SK-N-SH (cell line): Measurements from ENCODE around the gene LANCL2. TPM values are rescaled to one million over a fixed set of nuclear protein-coding genes. Genes with fewer than 3 reads are reported as not detected.

Experiments used
- CTCF ChIA-PET: fragments of 300-600, 350-600 bp; formaldehyde crosslinking; extraction: SDS; loops from one replicate; lab custom pipeline; 2021; lab: Yijun Ruan, JAX
- POLR2A ChIA-PET: fragments of 350-600 bp; sonication (Branson Sonifier 250); formaldehyde crosslinking; extraction: SDS; loops from one replicate; lab custom pipeline; 2020; ENCODE audit warnings: antibody characterized with exemption, inconsistent platforms; lab: Yijun Ruan, JAX
- DNase-seq: peaks from one replicate; pipeline ENCODE4 v3.0.0; 2012
- H2AFZ ChIP-seq: fragments of 200-600 bp; sonication (generic); 2 replicates; pipeline ENCODE4 v1.8.1; 2016; ENCODE audit warnings: antibody characterized with exemption, mild to moderate bottlenecking, low read depth
- H3F3A ChIP-seq: fragments of 200-600 bp; sonication (generic); replicated peaks from 2 replicates; pipeline ENCODE3; 2016; ENCODE audit warnings: antibody characterized with exemption, mild to moderate bottlenecking; ENCODE audit not compliant: insufficient read depth
- H3K27ac ChIP-seq, 2 experiments: fragments of 200-500 bp in 1 of 2; fragments of 200-600 bp in 1 of 2; sonication (Bioruptor generic) in 1 of 2; sonication (generic), shearing (Covaris generic) in 1 of 2; 2 replicates each; pipeline versions ENCODE4 v1.5.1 to v1.6.1; 2014 to 2016; ENCODE audit warnings: low read depth in 2 of 2, inconsistent platforms in 1 of 2, low read length in 1 of 2, mild to moderate bottlenecking in 1 of 2, mixed read lengths in 1 of 2
- H3K27me3 ChIP-seq: fragments of 200-600 bp; sonication (generic), shearing (Covaris generic); 2 replicates; pipeline ENCODE4 v1.6.1; 2016; ENCODE audit warnings: mixed run types; ENCODE audit not compliant: insufficient read depth
- H3K36me3 ChIP-seq, 2 experiments: fragments of 200-500 bp in 1 of 2; fragments of 200-600 bp in 1 of 2; sonication (Bioruptor generic) in 1 of 2; sonication (generic) in 1 of 2; replicated peaks in 1 of 2; 2 replicates each; pipeline versions ENCODE3 to v1.5.1; 2014 to 2016; ENCODE audit warnings: low read length in 1 of 2, mild to moderate bottlenecking in 1 of 2; ENCODE audit not compliant: insufficient read depth in 2 of 2, control insufficient read depth in 1 of 2
- H3K4me1 ChIP-seq, 2 experiments: fragments of 200-500 bp in 1 of 2; fragments of 200-600 bp in 1 of 2; sonication (Bioruptor generic) in 1 of 2; sonication (generic), shearing (Covaris generic) in 1 of 2; 2 replicates each; pipeline versions ENCODE4 v1.5.1 to v1.6.1; 2014 to 2016; ENCODE audit warnings: low read depth in 1 of 2, low read length in 1 of 2, mixed run types in 1 of 2; ENCODE audit not compliant: insufficient read depth in 2 of 2, control insufficient read depth in 1 of 2
- H3K4me2 ChIP-seq: fragments of 200-600 bp; sonication (generic), shearing (Covaris generic); 2 replicates; pipeline ENCODE4 v1.6.1; 2017; ENCODE audit warnings: mixed run types
- H3K4me3 ChIP-seq, 2 experiments: fragments of 200-500 bp in 1 of 2; fragments of 200-600 bp in 1 of 2; sonication (Bioruptor generic) in 1 of 2; sonication (generic), shearing (Covaris generic) in 1 of 2; 2 replicates each; pipeline versions ENCODE4 v1.5.1 to v1.8.1; 2014 to 2016; ENCODE audit warnings: low read depth in 2 of 2, inconsistent platforms in 1 of 2, low read length in 1 of 2, mild to moderate bottlenecking in 1 of 2, mixed read lengths in 1 of 2, moderate library complexity in 1 of 2
- H3K79me2 ChIP-seq: fragments of 200-600 bp; sonication (generic); 2 replicates; pipeline ENCODE4 v1.8.1; 2017; ENCODE audit warnings: mild to moderate bottlenecking; ENCODE audit not compliant: insufficient read depth
- H3K9ac ChIP-seq: fragments of 200-600 bp; sonication (generic); 2 replicates; pipeline ENCODE4 v1.6.1; 2017; ENCODE audit warnings: mixed run types
- H3K9me2 ChIP-seq: fragments of 200-600 bp; sonication (generic); 2 replicates; pipeline ENCODE4 v1.6.1; 2017; ENCODE audit warnings: mixed run types
- H3K9me3 ChIP-seq: fragments of 200-600 bp; sonication (generic); 2 replicates; pipeline ENCODE4 v1.6.1; 2017; ENCODE audit warnings: mixed run types, mild to moderate bottlenecking, moderate library complexity
- H4K20me1 ChIP-seq: fragments of 200-600 bp; sonication (generic); 2 replicates; pipeline ENCODE4 v1.6.1; 2017; ENCODE audit warnings: mild to moderate bottlenecking, mixed run types; ENCODE audit not compliant: insufficient read depth
- ELF1 ChIP-seq: IDR thresholded peaks from 2 replicates; pipeline ENCODE4 v1.4.0; 2012
- EP300 ChIP-seq, 2 experiments: IDR thresholded peaks; 2 replicates each; pipeline versions ENCODE4 v1.4.0 to v1.6.1; 2012; ENCODE audit warnings: borderline replicate concordance in 1 of 2, low read depth in 1 of 2, low read length in 1 of 2
- FOXJ3 ChIP-seq: sonication (generic); formaldehyde crosslinking; IDR thresholded peaks from 2 replicates; pipeline ENCODE4 v1.5.1; 2020; ENCODE audit warnings: mild to moderate bottlenecking, missing genetic modification reagents
- FOXM1 ChIP-seq: IDR thresholded peaks from 2 replicates; pipeline ENCODE4 v1.4.0; 2012; ENCODE audit warnings: low read depth, mild to moderate bottlenecking
- GATA2 ChIP-seq: sonication (generic); formaldehyde crosslinking; IDR thresholded peaks from 2 replicates; pipeline ENCODE4 v1.5.0; 2020; ENCODE audit warnings: mild to moderate bottlenecking, missing genetic modification reagents
- IRF3 ChIP-seq: fragments of 150-350 bp; IDR thresholded peaks from 2 replicates; pipeline ENCODE4 v1.6.1; 2016; ENCODE audit warnings: mild to moderate bottlenecking, low read depth, low read length
- JUND ChIP-seq: IDR thresholded peaks from 2 replicates; pipeline ENCODE4 v1.4.0; 2012
- NFIC ChIP-seq: IDR thresholded peaks from 2 replicates; pipeline ENCODE4 v1.4.0; 2012; ENCODE audit warnings: borderline replicate concordance
- NRF1 ChIP-seq: IDR thresholded peaks from 2 replicates; pipeline ENCODE4 v1.6.1; 2012; ENCODE audit warnings: low read depth, mild to moderate bottlenecking, low read length
- PBX3 ChIP-seq: IDR thresholded peaks from 2 replicates; pipeline ENCODE4; 2012
- POLR2AphosphoS5 ChIP-seq: IDR thresholded peaks from 2 replicates; pipeline ENCODE4 v1.6.1; 2012; ENCODE audit warnings: low read depth, low read length
- RCOR1 ChIP-seq: fragments of 150-350 bp; IDR thresholded peaks from 2 replicates; pipeline ENCODE4 v1.6.1; 2017; ENCODE audit warnings: antibody characterized with exemption, low read length
- REST ChIP-seq: IDR thresholded peaks from 2 replicates; pipeline ENCODE4 v1.6.1; 2012; ENCODE audit warnings: mild to moderate bottlenecking, low read depth, low read length, moderate library complexity
- RFX5 ChIP-seq: IDR thresholded peaks from 2 replicates; pipeline ENCODE4 v1.6.1; 2012; ENCODE audit warnings: mild to moderate bottlenecking, improper control_type of control experiment, low read length
- RXRA ChIP-seq: IDR thresholded peaks from 2 replicates; pipeline ENCODE4 v1.4.0; 2012; ENCODE audit warnings: low read depth, mild to moderate bottlenecking, borderline replicate concordance
- SMC3 ChIP-seq: IDR thresholded peaks from 2 replicates; pipeline ENCODE4 v1.6.1; 2012; ENCODE audit warnings: low read depth, low read length, improper control_type of control experiment
- TEAD4 ChIP-seq: IDR thresholded peaks from 2 replicates; pipeline ENCODE4 v1.4.0; 2012; ENCODE audit warnings: mild to moderate bottlenecking, borderline replicate concordance; ENCODE audit not compliant: insufficient read depth
- USF1 ChIP-seq: IDR thresholded peaks from 2 replicates; pipeline ENCODE4 v1.4.0; 2012; ENCODE audit warnings: low read depth, borderline replicate concordance
- USF2 ChIP-seq: fragments of 150-350 bp; IDR thresholded peaks from 2 replicates; pipeline ENCODE4 v1.6.1; 2017; ENCODE audit warnings: antibody characterized with exemption, low read length, low read depth, borderline replicate concordance
- YY1 ChIP-seq: IDR thresholded peaks from 2 replicates; pipeline ENCODE4 v1.4.0; 2012; ENCODE audit warnings: low read depth, mild to moderate bottlenecking
- WGBS: methylation state at CpG from one replicate; pipeline ENCODE4 v1.1.6; 2017; ENCODE audit warnings: low lambda C conversion rate; 5-methylcytosine and 5-hydroxymethylcytosine counted together
- polyA plus RNA-seq, 3 experiments: library from polyadenylated mRNA; depleted of rRNA; stranded (reverse); fragments of >200 nt; gene quantifications; 2 replicates each; pipeline ENCODE4 v1.2.3, GENCODE V29; 2012

LANCL2 gene
- polyA plus RNA-seq, 1 of the 3 experiments (the other 2 are of a cell fraction): 36.7 TPM

GRCh38 chr7:55377162-55377817 is 12.2 kb downstream of the LANCL2 start:
- Histone ChIP-seq H2AFZ (no peak overlapping the region), H3K27me3 (no peaks in the 10 kb centered on the region), H3F3A (no peaks in the 10 kb centered on the region), H3K9me2 (no peaks in the 10 kb centered on the region), H3K36me3 (peaks cover 0 to 16% of the 10 kb centered on the region in 2 experiments), H3K79me2 (peaks cover 74% of the 10 kb centered on the region), H3K4me3 (no peak overlapping the region), H4K20me1 (no peaks in the 10 kb centered on the region), H3K9me3 (no peaks in the 10 kb centered on the region), H3K4me1 (peaks cover 0 to 4% of the 10 kb centered on the region in 2 experiments; a peak in 1 of 4 replicates), H3K9ac (no peak overlapping the region), H3K4me2 (no peak overlapping the region), H3K27ac (no peak overlapping the region)
- CTCF ChIA-PET: interaction anchor here (2.6 kb wide), 1 partner anchor 38 kb away, joined by 8 read pairs; no protein-coding TSS in a partner anchor
- DNase-seq: no peak
- no peak for TF ChIP-seq FOXM1
- TF ChIP-seq RCOR1: no peak
- TF ChIP-seq ELF1: no peak
- TF ChIP-seq RFX5: no peak
- TF ChIP-seq REST: no peak
- no peak for TF ChIP-seq RXRA
- TF ChIP-seq FOXJ3: no peak
- no peak for TF ChIP-seq YY1
- TF ChIP-seq USF2: no peak
- TF ChIP-seq USF1: no peak
- POLR2A ChIA-PET: no interaction called here
- WGBS: 82% methylated on average over 4 of the region's 4 CpGs

- Histone ChIP-seq H3K9me2 (no peaks in the 10 kb centered on the region), H3K79me2 (peaks cover 55% of the 10 kb centered on the region), H4K20me1 (no peaks in the 10 kb centered on the region), H3K9me3 (0 out of 2 replicates have a peak, but pooled peaks cover 3% of the 10 kb centered on the region), H3K27me3 (no peaks in the 10 kb centered on the region), H3K27ac (no peak overlapping the region), H3K4me1 (peaks cover 0 to 4% of the 10 kb centered on the region in 2 experiments; a peak in 1 of 4 replicates), H3K36me3 (peaks cover 0 to 16% of the 10 kb centered on the region in 2 experiments), H3F3A (no peaks in the 10 kb centered on the region), H3K4me3 (no peak overlapping the region), H3K9ac (no peak overlapping the region), H2AFZ (no peak overlapping the region), H3K4me2 (no peak overlapping the region)
- POLR2A ChIA-PET: no interaction called here
- DNase-seq: no peak
- CTCF ChIA-PET: no interaction called here
- WGBS: 99% methylated on average over 3 of the region's 3 CpGs
- TF ChIP-seq POLR2AphosphoS5 (no peak), TEAD4 (no peak), GATA2 (CRISPR knock-in tag) (no peak), NRF1 (no peak), RFX5 (no peak), JUND (no peak), IRF3 (no peak), NFIC (no peak), EP300 (IDR thresholded peaks at IDR 0.05; ENCODE audit: borderline replicate concordance in 1 of 2, low read depth in 1 of 2, low read length in 1 of 2) (no peak), YY1 (no peak), SMC3 (no peak), PBX3 (no peak), FOXJ3 (no peak)
Observed at GRCh38 chr7:55379285-55379684, 14.1 kb downstream of the LANCL2 start.
